ENCODE results near the gene BRINP3.

DNA sequence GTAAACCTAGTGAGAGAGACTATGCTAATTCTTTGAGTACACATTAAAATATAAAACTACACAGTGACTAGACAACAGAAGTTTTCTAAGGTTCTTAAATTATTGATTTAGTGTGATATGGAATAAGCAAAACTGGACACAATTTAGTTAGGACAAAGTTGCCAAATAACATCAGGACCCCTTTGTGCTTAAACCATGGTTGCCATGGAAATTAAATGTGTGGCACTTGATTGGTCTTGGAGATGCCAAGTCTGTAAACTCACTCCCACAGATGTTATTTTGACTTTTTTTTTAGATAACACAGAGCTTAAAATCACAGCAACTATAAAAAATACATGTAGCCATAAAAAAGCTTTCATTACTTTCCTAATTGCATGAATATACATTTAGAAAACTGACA lies 234.6 kb downstream of the BRINP3 start:
- TF ChIP-seq, protein P1, sequence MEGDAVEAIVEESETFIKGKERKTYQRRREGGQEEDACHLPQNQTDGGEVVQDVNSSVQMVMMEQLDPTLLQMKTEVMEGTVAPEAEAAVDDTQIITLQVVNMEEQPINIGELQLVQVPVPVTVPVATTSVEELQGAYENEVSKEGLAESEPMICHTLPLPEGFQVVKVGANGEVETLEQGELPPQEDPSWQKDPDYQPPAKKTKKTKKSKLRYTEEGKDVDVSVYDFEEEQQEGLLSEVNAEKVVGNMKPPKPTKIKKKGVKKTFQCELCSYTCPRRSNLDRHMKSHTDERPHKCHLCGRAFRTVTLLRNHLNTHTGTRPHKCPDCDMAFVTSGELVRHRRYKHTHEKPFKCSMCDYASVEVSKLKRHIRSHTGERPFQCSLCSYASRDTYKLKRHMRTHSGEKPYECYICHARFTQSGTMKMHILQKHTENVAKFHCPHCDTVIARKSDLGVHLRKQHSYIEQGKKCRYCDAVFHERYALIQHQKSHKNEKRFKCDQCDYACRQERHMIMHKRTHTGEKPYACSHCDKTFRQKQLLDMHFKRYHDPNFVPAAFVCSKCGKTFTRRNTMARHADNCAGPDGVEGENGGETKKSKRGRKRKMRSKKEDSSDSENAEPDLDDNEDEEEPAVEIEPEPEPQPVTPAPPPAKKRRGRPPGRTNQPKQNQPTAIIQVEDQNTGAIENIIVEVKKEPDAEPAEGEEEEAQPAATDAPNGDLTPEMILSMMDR (IDR thresholded peaks at IDR 0.05; ENCODE audit: low read depth, low read length), result no peak
- TF ChIP-seq POLR2A (IDR thresholded peaks at IDR 0.05; ENCODE audit: extremely low read depth, insufficient read length) (no peak), MYC (IDR thresholded peaks at IDR 0.05; ENCODE audit: low read depth, low read length) (no peak)
- TF ChIP-seq, protein P2, sequence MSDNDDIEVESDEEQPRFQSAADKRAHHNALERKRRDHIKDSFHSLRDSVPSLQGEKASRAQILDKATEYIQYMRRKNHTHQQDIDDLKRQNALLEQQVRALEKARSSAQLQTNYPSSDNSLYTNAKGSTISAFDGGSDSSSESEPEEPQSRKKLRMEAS (IDR thresholded peaks at IDR 0.05; ENCODE audit: low read depth, low read length), result no peak
